Trophoblast cell (in vitro differentiated cells and primary cell): ENCODE results near the gene MYH9.

ENCODE experiments used
- DNase-seq, 2 donors: peaks; one replicate each; pipeline ENCODE4 v3.0.0-alpha.2; 2016
- H2AFZ ChIP-seq: 2 replicates; pipeline ENCODE4 v1.6.1; 2013; ENCODE audit warnings: low read length, moderate library complexity, mild to moderate bottlenecking; ENCODE audit not compliant: insufficient read depth, poor library complexity
- H2AK5ac ChIP-seq: 2 replicates; pipeline ENCODE4 v1.6.1; 2013; ENCODE audit warnings: mild to moderate bottlenecking, low read length
- H2BK120ac ChIP-seq: 2 replicates; pipeline ENCODE4 v1.6.1; 2013; ENCODE audit warnings: low read length, mild to moderate bottlenecking, moderate library complexity; ENCODE audit not compliant: insufficient read depth, poor library complexity
- H2BK12ac ChIP-seq: 2 replicates; pipeline ENCODE4 v1.6.1; 2013; ENCODE audit warnings: mild to moderate bottlenecking, low read length, moderate library complexity
- H2BK5ac ChIP-seq: 2 replicates; pipeline ENCODE4 v1.6.1; 2013; ENCODE audit warnings: low read length, low read depth, moderate library complexity, mild to moderate bottlenecking; ENCODE audit not compliant: poor library complexity
- H3K14ac ChIP-seq: 2 replicates; pipeline ENCODE4 v1.6.1; 2013; ENCODE audit warnings: mild to moderate bottlenecking, low read length
- H3K18ac ChIP-seq: 2 replicates; pipeline ENCODE4 v1.6.1; 2013; ENCODE audit warnings: mild to moderate bottlenecking, low read length
- H3K23ac ChIP-seq: 2 replicates; pipeline ENCODE4 v1.6.1; 2013; ENCODE audit warnings: low read length
- H3K27ac ChIP-seq: 2 replicates; pipeline ENCODE4 v1.5.1; 2013; ENCODE audit warnings: low read depth, mild to moderate bottlenecking, inconsistent platforms, low read length, moderate library complexity
- H3K27me3 ChIP-seq: 2 replicates; pipeline ENCODE4 v1.6.1; 2013; ENCODE audit warnings: inconsistent platforms, mild to moderate bottlenecking, low read length, moderate library complexity; ENCODE audit not compliant: insufficient read depth
- H3K36me3 ChIP-seq, 2 experiments: 1 replicate in 1 of 2; 2 replicates in 1 of 2; pipeline ENCODE4 v1.6.1; 2013; ENCODE audit warnings: low read length in 2 of 2, mild to moderate bottlenecking in 2 of 2, moderate library complexity in 1 of 2; ENCODE audit not compliant: insufficient read depth in 2 of 2, control insufficient read depth in 1 of 2
- H3K4ac ChIP-seq: 2 replicates; pipeline ENCODE4 v1.6.1; 2013; ENCODE audit warnings: low read depth, mild to moderate bottlenecking, low read length, moderate library complexity
- H3K4me1 ChIP-seq, 2 experiments: 1 replicate in 1 of 2; 2 replicates in 1 of 2; pipeline ENCODE4 v1.6.1; 2013; ENCODE audit warnings: low read length in 2 of 2, mild to moderate bottlenecking in 2 of 2, moderate library complexity in 1 of 2; ENCODE audit not compliant: insufficient read depth in 2 of 2, control insufficient read depth in 1 of 2
- H3K4me2 ChIP-seq: 2 replicates; pipeline ENCODE4 v1.6.1; 2013; ENCODE audit warnings: inconsistent platforms, mild to moderate bottlenecking, low read length, moderate library complexity
- H3K4me3 ChIP-seq: 2 replicates; pipeline ENCODE4 v1.5.1; 2013; ENCODE audit warnings: mild to moderate bottlenecking, low read depth, low read length, inconsistent platforms
- H3K79me1 ChIP-seq: one replicate; pipeline ENCODE4 v1.6.1; 2013; ENCODE audit warnings: low read length
- H3K79me2 ChIP-seq: 2 replicates; pipeline ENCODE4 v1.6.1; 2013; ENCODE audit warnings: low read length, mild to moderate bottlenecking; ENCODE audit not compliant: control insufficient read depth, insufficient read depth, poor library complexity
- H3K9ac ChIP-seq: 2 replicates; pipeline ENCODE4 v1.6.1; 2013; ENCODE audit warnings: mild to moderate bottlenecking, low read length
- H3K9me3 ChIP-seq: 2 replicates; pipeline ENCODE4 v1.6.1; 2013; ENCODE audit warnings: low read depth, mild to moderate bottlenecking, control low read depth, inconsistent platforms, low read length; ENCODE audit not compliant: insufficient read depth
- H4K12ac ChIP-seq: 2 replicates; pipeline ENCODE4 v1.6.1; 2013; ENCODE audit warnings: low read depth, mild to moderate bottlenecking, low read length, moderate library complexity
- H4K8ac ChIP-seq: 2 replicates; pipeline ENCODE4 v1.6.1; 2013; ENCODE audit warnings: low read depth, mild to moderate bottlenecking, low read length, moderate library complexity
- H4K91ac ChIP-seq: one replicate; pipeline ENCODE4 v1.6.1; 2013; ENCODE audit warnings: low read depth, mild to moderate bottlenecking, low read length, moderate library complexity
- WGBS: extraction: QIAGEN DNeasy Blood & Tissue Kit; methylation state at CpG from one replicate; pipeline ENCODE4 v1.1.7; 2013; ENCODE audit warnings: missing lambda C conversion rate; ENCODE audit not compliant: insufficient read length, insufficient coverage; ENCODE audit errors: extremely low coverage; 5-methylcytosine and 5-hydroxymethylcytosine counted together

The MYH9 gene

DNA sequence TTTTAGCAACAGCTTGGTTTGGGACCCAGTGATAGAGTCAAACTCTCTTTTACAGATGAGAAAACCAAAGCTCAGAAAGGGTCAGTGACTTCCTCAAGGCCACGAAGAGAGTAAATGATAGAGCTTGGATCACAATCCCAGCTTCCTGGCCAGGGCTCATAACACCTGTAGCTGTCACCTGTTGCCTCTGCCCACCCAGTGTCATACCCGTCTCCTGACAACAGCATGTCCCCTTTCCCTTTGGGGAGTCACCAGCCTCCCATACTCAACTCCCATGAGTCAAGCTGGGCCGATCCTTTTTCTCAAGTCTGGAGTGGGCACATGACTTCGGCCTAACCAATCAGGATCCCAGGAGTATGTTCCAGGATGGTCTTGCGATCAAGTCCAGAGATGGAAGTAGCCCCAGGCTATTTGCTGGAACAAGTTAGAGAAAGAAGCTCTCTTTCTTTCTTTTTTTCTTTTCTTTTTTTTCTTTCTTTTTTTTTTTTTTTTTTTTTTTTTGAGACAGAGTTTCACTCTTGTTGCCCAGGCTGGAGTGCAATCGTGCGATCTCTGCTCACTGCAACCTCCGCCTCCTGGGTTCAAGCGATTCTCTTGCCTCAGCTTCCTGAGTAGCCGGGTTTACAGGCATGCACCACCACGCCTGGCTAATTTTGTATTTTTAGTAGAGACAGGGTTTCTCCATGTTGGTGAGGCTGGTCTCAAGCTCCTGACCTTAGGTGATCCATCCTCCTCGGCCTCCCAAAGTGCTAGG lies 27.8 kb upstream of the MYH9 start:
- H3K4ac ChIP-seq: no peak overlapping the region
- H3K4me1 ChIP-seq: peaks cover 16 to 18% of the 10 kb centered on the region in 2 experiments
- no peak overlapping the region for H3K14ac ChIP-seq
- no peak overlapping the region for H3K4me3 ChIP-seq
- H4K91ac ChIP-seq: no peak overlapping the region
- H2BK5ac ChIP-seq: no peak overlapping the region
- H2AFZ ChIP-seq: no peak overlapping the region
- peaks cover 10% of the 10 kb centered on the region for H3K79me1 ChIP-seq
- no peak overlapping the region for H3K9ac ChIP-seq
- no peak overlapping the region for H4K8ac ChIP-seq
- no peak overlapping the region for H2BK120ac ChIP-seq
- peak in 1 of 2 donors; percentile 49 for DNase-seq
- peak overlapping the region; percentile 33 for H2BK12ac ChIP-seq
- no CpG with 5 or more reads among the region's 12 CpGs for WGBS
- no peak overlapping the region for H3K18ac ChIP-seq
- H3K4me2 ChIP-seq: no peak overlapping the region
- H4K12ac ChIP-seq: no peak overlapping the region
- H3K79me2 ChIP-seq: no peaks in the 10 kb centered on the region
- no peaks in the 10 kb centered on the region for H3K36me3 ChIP-seq
- H2AK5ac ChIP-seq: no peak overlapping the region
- H3K23ac ChIP-seq: no peak overlapping the region
- no peak overlapping the region for H3K27ac ChIP-seq
- H3K27me3 ChIP-seq: no peaks in the 10 kb centered on the region
- H3K9me3 ChIP-seq: no peaks in the 10 kb centered on the region

DNA sequence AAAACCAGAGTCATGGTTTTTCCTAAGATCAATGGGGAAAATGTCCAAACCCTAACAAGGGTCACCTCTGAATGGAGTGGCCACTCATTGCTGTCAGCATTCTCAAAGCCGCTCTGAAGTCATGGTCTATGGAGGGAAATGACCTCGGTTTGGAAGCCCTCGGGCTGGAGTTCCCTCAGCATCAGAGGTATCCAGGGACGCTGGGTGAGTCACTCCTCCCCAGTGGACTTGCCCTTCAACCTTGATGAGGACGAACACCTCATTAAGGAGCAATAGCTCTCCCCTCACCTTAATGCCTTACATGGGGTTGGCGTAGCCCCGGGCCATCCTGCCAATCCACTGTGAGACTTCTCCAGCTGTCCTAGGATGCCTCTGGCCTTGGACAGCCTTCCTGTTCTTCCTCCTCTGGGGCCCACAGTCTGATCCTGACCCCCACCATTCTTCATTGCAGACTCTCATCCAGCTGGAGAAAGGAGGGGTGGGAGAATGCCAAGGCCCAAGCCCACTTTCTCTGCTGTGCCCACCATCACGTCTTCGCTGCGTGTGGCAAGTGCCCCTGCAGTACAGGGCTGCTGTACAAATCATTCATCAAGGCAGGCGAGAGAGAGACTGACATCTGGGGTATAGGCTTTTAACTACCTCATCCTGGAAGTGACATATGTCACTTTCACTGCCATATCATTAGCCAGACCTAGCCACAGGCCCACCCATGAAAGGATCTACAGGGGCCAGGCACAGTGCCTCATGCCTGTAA lies 25.4 kb upstream of the MYH9 start:
- Histone ChIP-seq H2BK5ac (no peak overlapping the region), H3K36me3 (no peaks in the 10 kb centered on the region), H3K27me3 (no peaks in the 10 kb centered on the region), H3K9me3 (no peaks in the 10 kb centered on the region), H2BK120ac (no peak overlapping the region), H3K79me1 (peaks cover 14% of the 10 kb centered on the region), H3K23ac (no peak overlapping the region), H3K9ac (no peak overlapping the region), H2AFZ (no peak overlapping the region), H3K18ac (no peak overlapping the region), H3K14ac (no peak overlapping the region), H3K79me2 (peaks cover 6% of the 10 kb centered on the region), H2AK5ac (no peak overlapping the region), H4K8ac (no peak overlapping the region), H4K91ac (no peak overlapping the region), H3K27ac (no peak overlapping the region), H4K12ac (no peak overlapping the region), H2BK12ac (no peak overlapping the region), H3K4ac (no peak overlapping the region), H3K4me1 (peaks cover 18 to 22% of the 10 kb centered on the region in 2 experiments), H3K4me3 (no peak overlapping the region), H3K4me2 (no peak overlapping the region)
- no CpG with 5 or more reads among the region's 11 CpGs for WGBS
- peak; percentile 63 to 73 for DNase-seq

- no peaks in the 10 kb centered on the region for H3K9me3 ChIP-seq
- H3K4me2 ChIP-seq: no peak overlapping the region
- DNase-seq: no peak
- no peak overlapping the region for H3K9ac ChIP-seq
- no peak overlapping the region for H3K27ac ChIP-seq
- no peak overlapping the region for H3K23ac ChIP-seq
- peaks cover 10% of the 10 kb centered on the region for H3K79me1 ChIP-seq
- H4K91ac ChIP-seq: no peak overlapping the region
- H3K27me3 ChIP-seq: no peaks in the 10 kb centered on the region
- no CpG with 5 or more reads among the region's 6 CpGs for WGBS
- H3K4me3 ChIP-seq: no peak overlapping the region
- H3K4ac ChIP-seq: no peak overlapping the region
- H2BK12ac ChIP-seq: no peak overlapping the region
- no peak overlapping the region for H4K12ac ChIP-seq
- peaks cover 6% of the 10 kb centered on the region for H3K79me2 ChIP-seq
- no peak overlapping the region for H2AFZ ChIP-seq
- no peak overlapping the region for H3K14ac ChIP-seq
- H2BK120ac ChIP-seq: no peak overlapping the region
- H2AK5ac ChIP-seq: peak overlapping the region; percentile 49
- H3K18ac ChIP-seq: no peak overlapping the region
- no peaks in the 10 kb centered on the region for H3K36me3 ChIP-seq
- no peak overlapping the region for H2BK5ac ChIP-seq
- H4K8ac ChIP-seq: no peak overlapping the region
- peaks cover 11 to 15% of the 10 kb centered on the region in 2 experiments for H3K4me1 ChIP-seq
Observed at GRCh38 chr22:36411589-36412258, 24.0 kb upstream of the MYH9 start.

DNA sequence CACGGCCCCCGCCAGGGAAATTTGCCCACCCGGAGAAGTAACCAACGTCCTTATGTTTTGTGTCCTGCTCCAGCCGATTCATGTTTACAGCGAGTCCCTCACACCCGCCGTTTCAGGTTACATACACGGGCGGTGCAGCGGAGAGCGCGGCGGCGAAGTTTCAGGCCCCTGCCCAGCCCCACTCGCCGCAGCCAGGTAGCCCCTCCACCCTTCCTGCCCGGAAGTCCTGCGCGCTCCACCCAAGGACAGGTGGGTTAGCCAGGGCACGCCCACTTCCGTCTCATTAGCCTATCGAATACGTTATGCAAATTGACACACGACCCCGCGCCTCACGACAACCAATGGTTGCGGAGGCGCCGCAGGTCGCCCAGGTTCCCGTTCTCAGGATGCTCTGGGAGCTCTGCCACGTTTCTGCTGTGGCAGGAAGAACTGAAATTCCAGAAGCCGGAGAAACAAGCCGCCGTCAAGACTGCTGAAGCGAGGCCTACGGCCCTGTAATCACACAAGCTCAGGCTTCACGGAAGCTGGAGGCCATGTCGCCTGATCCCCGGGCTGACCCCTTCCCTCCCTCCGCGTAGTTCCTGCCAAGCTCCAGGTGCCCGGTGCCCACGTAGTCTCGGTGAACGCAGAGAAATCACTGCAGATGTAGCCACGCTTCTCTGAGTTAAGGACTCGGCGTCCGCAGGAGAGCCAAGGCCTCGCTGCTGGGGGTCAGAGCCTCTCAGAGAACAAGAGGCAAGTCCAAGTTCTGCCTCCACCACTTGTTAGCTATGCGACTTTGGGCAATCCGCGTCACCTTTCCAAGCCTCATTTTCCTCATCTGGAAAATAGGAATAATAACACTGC lies 22.4 kb upstream of the MYH9 start:
- H2AFZ ChIP-seq: peak overlapping the region; percentile 87
- no CpG with 5 or more reads among the region's 56 CpGs for WGBS

More for the DNA sequence above, 22.4 kb upstream of the MYH9 start:
- Histone ChIP-seq H3K18ac (peak overlapping the region; percentile 99), H3K4me3 (no peak overlapping the region), H3K27ac (peak overlapping the region; percentile 100), H2BK5ac (peak overlapping the region; percentile 91), H3K36me3 (no peaks in the 10 kb centered on the region), H3K4ac (peak overlapping the region; percentile 91), H4K8ac (peak overlapping the region; percentile 99), H2BK120ac (peak overlapping the region; percentile 91), H3K9me3 (no peaks in the 10 kb centered on the region), H4K12ac (peak overlapping the region; percentile 99), H3K27me3 (no peaks in the 10 kb centered on the region), H3K23ac (no peak overlapping the region), H3K4me2 (peak overlapping the region; percentile 60), H4K91ac (peak overlapping the region; percentile 97), H3K79me1 (peaks cover 10% of the 10 kb centered on the region), H3K4me1 (peaks cover 11 to 12% of the 10 kb centered on the region in 2 experiments), H3K14ac (peak overlapping the region; percentile 98), H2AK5ac (peak overlapping the region; percentile 96), H3K9ac (peak overlapping the region; percentile 50), H2BK12ac (peak overlapping the region; percentile 97), H3K79me2 (peaks cover 6% of the 10 kb centered on the region)
- peak; percentile 99 for DNase-seq
